ENCODE measurements around the gene ZBTB44.

The ZBTB44 gene

GRCh38 chr11:130220311-130221035 is 94.2 kb downstream of the ZBTB44 start:
- Mint-ChIP-seq H3K4me1 (peaks cover 3% of the 10 kb centered on the region), H3K4me3 (no peak overlapping the region), H3K36me3 (no peaks in the 10 kb centered on the region), H3K9me3 (no peaks in the 10 kb centered on the region), H3K27me3 (peaks cover 5% of the 10 kb centered on the region), H3K27ac (no peak overlapping the region)
- CTCF ChIA-PET = no interaction called here
- no peak for DNase-seq

- peaks cover 3% of the 10 kb centered on the region for H3K4me1 Mint-ChIP-seq
- DNase-seq = no peak
- H3K36me3 Mint-ChIP-seq = no peaks in the 10 kb centered on the region
- H3K27ac Mint-ChIP-seq = no peak overlapping the region
- H3K9me3 Mint-ChIP-seq = no peaks in the 10 kb centered on the region
- CTCF ChIA-PET = no interaction called here
- peaks cover 11% of the 10 kb centered on the region for H3K27me3 Mint-ChIP-seq
- no peak overlapping the region for H3K4me3 Mint-ChIP-seq
These were observed 95.6 kb downstream of the ZBTB44 start for GRCh38 chr11:130219148-130219547.

- Mint-ChIP-seq H3K9me3 (no peaks in the 10 kb centered on the region), H3K27me3 (peaks cover 11% of the 10 kb centered on the region), H3K36me3 (no peaks in the 10 kb centered on the region), H3K27ac (no peak overlapping the region), H3K4me3 (no peak overlapping the region), H3K4me1 (peaks cover 3% of the 10 kb centered on the region)
- CTCF ChIA-PET = no interaction called here
- no peak for DNase-seq
These were observed 96.1 kb downstream of the ZBTB44 start for GRCh38 chr11:130218501-130219070.

- H3K4me1 Mint-ChIP-seq = peaks cover 2% of the 10 kb centered on the region
- CTCF ChIA-PET = interaction anchor here (1.2 kb wide), 1 partner anchor 103 kb away, joined by 3 read pairs; no protein-coding TSS in a partner anchor
- DNase-seq = no peak
- no peaks in the 10 kb centered on the region for H3K9me3 Mint-ChIP-seq
- no peak overlapping the region for H3K4me3 Mint-ChIP-seq
- H3K27me3 Mint-ChIP-seq = peaks cover 11% of the 10 kb centered on the region
- H3K36me3 Mint-ChIP-seq = no peaks in the 10 kb centered on the region
- H3K27ac Mint-ChIP-seq = no peak overlapping the region
These were observed 97.3 kb downstream of the ZBTB44 start for GRCh38 chr11:130217133-130218031.

- Mint-ChIP-seq H3K4me3 (no peak overlapping the region), H3K27ac (no peak overlapping the region), H3K4me1 (peaks cover 2% of the 10 kb centered on the region), H3K27me3 (peaks cover 16% of the 10 kb centered on the region), H3K36me3 (no peaks in the 10 kb centered on the region), H3K9me3 (no peaks in the 10 kb centered on the region)
- CTCF ChIA-PET = interaction anchor here (1.0 to 2.0 kb wide), 3 partner anchors 103 to 218 kb away, joined by 3 to 8 read pairs (median 3); no protein-coding TSS in a partner anchor
- no peak for DNase-seq
These were observed 98.1 kb downstream of the ZBTB44 start for GRCh38 chr11:130216591-130217132.

GRCh38 chr11:130216221-130216550 is 98.5 kb downstream of the ZBTB44 start:
- Mint-ChIP-seq H3K36me3 (no peaks in the 10 kb centered on the region), H3K27me3 (peaks cover 20% of the 10 kb centered on the region), H3K4me3 (no peak overlapping the region), H3K9me3 (no peaks in the 10 kb centered on the region), H3K4me1 (peaks cover 2% of the 10 kb centered on the region), H3K27ac (no peak overlapping the region)
- DNase-seq = no peak
- CTCF ChIA-PET = interaction anchor here (0.7 to 2.0 kb wide), 4 partner anchors 104 to 219 kb away, joined by 3 to 8 read pairs (median 3); no protein-coding TSS in a partner anchor

- CTCF ChIA-PET = interaction anchor here (0.7 to 2.0 kb wide), 3 partner anchors 168 to 219 kb away, joined by 3 to 8 read pairs (median 3); no protein-coding TSS in a partner anchor
- Mint-ChIP-seq H3K4me1 (peaks cover 2% of the 10 kb centered on the region), H3K27me3 (peaks cover 22% of the 10 kb centered on the region), H3K9me3 (no peaks in the 10 kb centered on the region), H3K36me3 (no peaks in the 10 kb centered on the region), H3K27ac (no peak overlapping the region), H3K4me3 (no peak overlapping the region)
- no peak for DNase-seq
These were observed 99.0 kb downstream of the ZBTB44 start for GRCh38 chr11:130215531-130216220.

- CTCF ChIA-PET = interaction anchor here (2.0 kb wide), 1 partner anchor 216 kb away, joined by 8 read pairs; no protein-coding TSS in a partner anchor
- Mint-ChIP-seq H3K9me3 (no peaks in the 10 kb centered on the region), H3K27me3 (peaks cover 26% of the 10 kb centered on the region), H3K4me1 (peaks cover 2% of the 10 kb centered on the region), H3K4me3 (no peak overlapping the region), H3K27ac (no peak overlapping the region), H3K36me3 (no peaks in the 10 kb centered on the region)
- DNase-seq = no peak
These were observed 99.7 kb downstream of the ZBTB44 start for GRCh38 chr11:130214861-130215530.

- no peak for DNase-seq
- H3K27ac Mint-ChIP-seq = no peak overlapping the region
- H3K36me3 Mint-ChIP-seq = no peaks in the 10 kb centered on the region
- no peak overlapping the region for H3K4me3 Mint-ChIP-seq
- CTCF ChIA-PET = no interaction called here
- H3K27me3 Mint-ChIP-seq = peaks cover 26% of the 10 kb centered on the region
- H3K9me3 Mint-ChIP-seq = no peaks in the 10 kb centered on the region
- H3K4me1 Mint-ChIP-seq = peaks cover 2% of the 10 kb centered on the region
These were observed 100.8 kb downstream of the ZBTB44 start for GRCh38 chr11:130213979-130214281.

- peaks cover 26% of the 10 kb centered on the region for H3K27me3 Mint-ChIP-seq
- DNase-seq = peak; percentile 75
- no peaks in the 10 kb centered on the region for H3K9me3 Mint-ChIP-seq
- H3K4me3 Mint-ChIP-seq = no peak overlapping the region
- H3K36me3 Mint-ChIP-seq = no peaks in the 10 kb centered on the region
- H3K27ac Mint-ChIP-seq = no peak overlapping the region
- CTCF ChIA-PET = interaction anchor here (0.6 to 1.9 kb wide), 24 partner anchors 9 to 703 kb away, joined by 3 to 22 read pairs (median 3); partner anchors contain the start of gene SNX19
- H3K4me1 Mint-ChIP-seq = peaks cover 2% of the 10 kb centered on the region
These were observed 101.4 kb downstream of the ZBTB44 start for GRCh38 chr11:130213143-130213978.

GRCh38 chr11:130212431-130212961 is 102.2 kb downstream of the ZBTB44 start:
- peaks cover 2% of the 10 kb centered on the region for H3K4me1 Mint-ChIP-seq
- H3K27me3 Mint-ChIP-seq = peaks cover 26% of the 10 kb centered on the region
- CTCF ChIA-PET = interaction anchor here (0.5 to 1.9 kb wide), 25 partner anchors 9 to 703 kb away, joined by 3 to 22 read pairs (median 3); partner anchors contain the start of gene SNX19
- no peaks in the 10 kb centered on the region for H3K9me3 Mint-ChIP-seq
- DNase-seq = no peak
- no peak overlapping the region for H3K4me3 Mint-ChIP-seq
- H3K36me3 Mint-ChIP-seq = no peaks in the 10 kb centered on the region
- H3K27ac Mint-ChIP-seq = no peak overlapping the region

GRCh38 chr11:130211781-130212401 is 102.8 kb downstream of the ZBTB44 start:
- Mint-ChIP-seq H3K4me3 (no peak overlapping the region), H3K9me3 (no peaks in the 10 kb centered on the region), H3K4me1 (peaks cover 2% of the 10 kb centered on the region), H3K27ac (no peak overlapping the region), H3K36me3 (no peaks in the 10 kb centered on the region), H3K27me3 (peaks cover 26% of the 10 kb centered on the region)
- DNase-seq = no peak
- CTCF ChIA-PET = interaction anchor here (0.5 to 1.9 kb wide), 8 partner anchors 17 to 683 kb away, joined by 3 to 22 read pairs (median 4); no protein-coding TSS in a partner anchor
